HCT116 (cell line): ENCODE measurements around the gene COQ10A. TPM values are rescaled to one million over a fixed set of nuclear protein-coding genes. Genes with fewer than 3 reads are reported as not detected.

Experiments used
- ATAC-seq: fragments of 200-7000 bp; cut with Tn5 transposase; 2 replicates; pipeline ENCODE4 v1.9.1; 2020; ENCODE audit warnings: mild to moderate bottlenecking, moderate library complexity
- BruUV-seq: library from RNA; stranded (reverse); fragments of 400-500 nt; replicated peaks from 2 replicates; lab custom pipeline; 2021; lab: Mats Ljungman, UMichigan
- CTCF ChIA-PET: fragments of 300-600 bp; sonication (Branson Sonifier 250); formaldehyde crosslinking; loops from one replicate; lab custom pipeline; 2021; ENCODE audit warnings: antibody characterized with exemption; lab: Charles Lee
- POLR2A ChIA-PET: fragments of 300-600, 350-600 bp; sonication (Branson Sonifier 250); formaldehyde crosslinking; loops from one replicate; lab custom pipeline; 2021; ENCODE audit warnings: antibody characterized with exemption; lab: Charles Lee
- RAD21 ChIA-PET, 2 experiments: fragments of 300-600 bp; sonication (Branson Sonifier 250); formaldehyde crosslinking; loops; one replicate each; lab custom pipeline; 2023; ENCODE audit warnings: low total read pairs in 2 of 2; ENCODE audit not compliant: uncharacterized antibody in 2 of 2, unreplicated experiment in 2 of 2, low non-redundant PET in 1 of 2; lab: Charles Lee
- DNase-seq: peaks from one replicate; pipeline ENCODE4 v3.0.0-alpha.2; 2010; ENCODE audit warnings: low read depth, low spot score
- H2AFZ ChIP-seq: fragments of 200-600 bp; shearing (Covaris generic), sonication (generic); 2 replicates; pipeline ENCODE4 v1.6.1; 2017; ENCODE audit warnings: low read depth, mixed run types, mixed read lengths, antibody characterized with exemption, low read length; ENCODE audit not compliant: poor library complexity, severe bottlenecking
- H3K27ac ChIP-seq: 2 replicates; pipeline ENCODE4 v1.5.1; 2012; ENCODE audit warnings: low read depth, low read length
- H3K27me3 ChIP-seq: fragments of 200-600 bp; sonication (generic); 2 replicates; pipeline ENCODE4 v1.6.1; 2016; ENCODE audit warnings: mixed run types, low read length, mixed read lengths; ENCODE audit not compliant: insufficient read depth
- H3K36me3 ChIP-seq, 2 experiments: fragments of 200-500 bp in 1 of 2; fragments of 200-600 bp in 1 of 2; sonication (Bioruptor generic) in 1 of 2; sonication (generic) in 1 of 2; 2 replicates each; pipeline versions ENCODE4 v1.5.1 to v1.6.1; 2014 to 2016; ENCODE audit warnings: low read length in 2 of 2, inconsistent platforms in 1 of 2, mixed read lengths in 1 of 2, mixed run types in 1 of 2; ENCODE audit not compliant: insufficient read depth in 2 of 2, control insufficient read depth in 1 of 2
- H3K4me1 ChIP-seq, 2 experiments: fragments of 200-600 bp in 1 of 2; sonication (generic) in 1 of 2; 2 replicates each; pipeline versions ENCODE4 v1.5.1 to v1.6.1; 2012 to 2017; ENCODE audit warnings: low read length in 2 of 2, inconsistent platforms in 1 of 2, mild to moderate bottlenecking in 1 of 2, mixed read lengths in 1 of 2, mixed run types in 1 of 2, moderate library complexity in 1 of 2; ENCODE audit not compliant: insufficient read depth in 2 of 2, control insufficient read depth in 1 of 2
- H3K4me2 ChIP-seq: fragments of 200-600 bp; sonication (generic); 2 replicates; pipeline ENCODE4 v1.6.1; 2017; ENCODE audit warnings: mixed run types, low read length, mixed read lengths
- H3K4me3 ChIP-seq, 2 experiments: fragments of 200-600 bp in 1 of 2; sonication (generic) in 1 of 2; replicated peaks in 1 of 2; 2 replicates each; pipeline ENCODE4 v1.5.1; 2011 to 2016; ENCODE audit warnings: low read length in 2 of 2, control low read depth in 1 of 2, low read depth in 1 of 2, mild to moderate bottlenecking in 1 of 2, mixed read lengths in 1 of 2, mixed run types in 1 of 2
- H3K79me2 ChIP-seq: fragments of 200-600 bp; sonication (generic); 2 replicates; pipeline ENCODE4 v1.6.1; 2017; ENCODE audit warnings: mild to moderate bottlenecking, mixed run types, low read length, moderate library complexity, mixed read lengths; ENCODE audit not compliant: insufficient read depth
- H3K9ac ChIP-seq: fragments of 200-600 bp; sonication (generic); 2 replicates; pipeline ENCODE4 v1.6.1; 2016; ENCODE audit warnings: low read length, mixed read lengths
- H3K9me2 ChIP-seq: fragments of 200-600 bp; sonication (generic), shearing (Covaris generic); 2 replicates; pipeline ENCODE4 v1.6.1; 2017; ENCODE audit warnings: mixed run types, mild to moderate bottlenecking, moderate library complexity; ENCODE audit not compliant: insufficient read depth
- H3K9me3 ChIP-seq, 2 experiments: fragments of 200-500 bp in 1 of 2; fragments of 200-600 bp in 1 of 2; sonication (Bioruptor generic) in 1 of 2; sonication (generic) in 1 of 2; 2 replicates each; pipeline ENCODE4 v1.6.1; 2014 to 2017; ENCODE audit warnings: low read length in 2 of 2, mixed read lengths in 2 of 2, inconsistent platforms in 1 of 2, low read depth in 1 of 2, mild to moderate bottlenecking in 1 of 2, mixed run types in 1 of 2, moderate library complexity in 1 of 2; ENCODE audit not compliant: control insufficient read depth in 1 of 2, insufficient read depth in 1 of 2
- H4K20me1 ChIP-seq: fragments of 200-600 bp; sonication (generic), shearing (Covaris generic); 2 replicates; pipeline ENCODE4 v1.6.1; 2017; ENCODE audit warnings: mixed run types, mild to moderate bottlenecking, moderate library complexity; ENCODE audit not compliant: insufficient read depth
- CBX3 ChIP-seq: IDR thresholded peaks from 2 replicates; pipeline ENCODE4 v1.6.1; 2012; ENCODE audit warnings: low read depth
- CTCF ChIP-seq, 3 experiments: fragments of 200-600 bp in 1 of 3; sonication (generic) in 1 of 3; IDR thresholded peaks in 2 of 3; conservative IDR thresholded peaks in 1 of 3; 2 replicates each; pipeline ENCODE4 v1.5.1; 2012 to 2017; ENCODE audit warnings: low read depth in 2 of 3, low read length in 2 of 3, antibody characterized with exemption in 1 of 3, borderline replicate concordance in 1 of 3, control low read depth in 1 of 3, mild to moderate bottlenecking in 1 of 3, mixed read lengths in 1 of 3, mixed run types in 1 of 3, moderate library complexity in 1 of 3; ENCODE audit not compliant: insufficient read depth in 1 of 3
- EGR1 ChIP-seq: IDR thresholded peaks from 2 replicates; pipeline ENCODE4 v1.6.1; 2012; ENCODE audit warnings: low read depth
- EZH2 ChIP-seq: fragments of 200-600 bp; sonication (generic); IDR thresholded peaks from 2 replicates; pipeline ENCODE4 v1.6.1; 2017; ENCODE audit warnings: antibody characterized with exemption, mixed run types
- JUND ChIP-seq: IDR thresholded peaks from 2 replicates; pipeline ENCODE4 v1.6.1; 2012
- POLR2A ChIP-seq: IDR thresholded peaks from 2 replicates; pipeline ENCODE4 v1.7.0; 2011; ENCODE audit warnings: borderline replicate concordance; ENCODE audit not compliant: insufficient read depth, insufficient read length; ENCODE audit errors: extremely low read depth
- POLR2AphosphoS5 ChIP-seq: IDR thresholded peaks from 2 replicates; pipeline ENCODE4 v1.6.1; 2011; ENCODE audit warnings: mild to moderate bottlenecking, low read depth, low read length, moderate library complexity
- RAD21 ChIP-seq: IDR thresholded peaks from 2 replicates; pipeline ENCODE4 v1.6.1; 2012; ENCODE audit warnings: low read depth, mild to moderate bottlenecking
- SP1 ChIP-seq: IDR thresholded peaks from 2 replicates; pipeline ENCODE4 v1.6.1; 2012; ENCODE audit warnings: low read depth
- TCF7L2 ChIP-seq: IDR thresholded peaks from 2 replicates; pipeline ENCODE4 v1.7.0; 2011; ENCODE audit warnings: borderline replicate concordance, inconsistent platforms; ENCODE audit not compliant: insufficient read depth, insufficient read length; ENCODE audit errors: extremely low read depth
- YY1 ChIP-seq: IDR thresholded peaks from 2 replicates; pipeline ENCODE4 v1.6.1; 2011; ENCODE audit warnings: low read length, low read depth, moderate library complexity, mild to moderate bottlenecking; ENCODE audit not compliant: insufficient replicate concordance; ENCODE audit errors: extremely low read depth
- ZNF274 ChIP-seq: fragments of 200-500 bp; sonication (Bioruptor generic); IDR thresholded peaks from 2 replicates; pipeline ENCODE4 v1.6.1; 2014; ENCODE audit warnings: mild to moderate bottlenecking, low read depth, low read length, inconsistent platforms
- intact Hi-C: fragments of 100-400 bp; cut with micrococcal nuclease; formaldehyde crosslinking; loops from 2 replicates; pipeline ENCODE4 v1.10.0; 2022
- total RNA-seq: library from RNA; stranded (reverse); gene quantifications from one replicate; pipeline ENCODE4 v1.2.1, GENCODE V29; 2021; ENCODE audit not compliant: unreplicated experiment

COQ10A gene
- total RNA-seq, 1 experiment from 2014 or later: 11.7 TPM

- Histone ChIP-seq H3K27ac (no peak overlapping the region), H3K9me2 (no peaks in the 10 kb centered on the region), H3K36me3 (peaks cover 44 to 66% of the 10 kb centered on the region in 2 experiments), H3K79me2 (peaks cover 30% of the 10 kb centered on the region), H3K4me3 (no peak overlapping the region), H3K4me1 (peaks cover 11 to 14% of the 10 kb centered on the region in 2 experiments), H3K9ac (no peak overlapping the region), H3K27me3 (no peaks in the 10 kb centered on the region), H4K20me1 (no peaks in the 10 kb centered on the region), H2AFZ (no peak overlapping the region), H3K4me2 (no peak overlapping the region), H3K9me3 (no peaks in the 10 kb centered on the region)
- ChIA-PET RAD21 (no interaction called here), POLR2A (no interaction called here), CTCF (no interaction called here)
- DNase-seq (no peak), ATAC-seq (no peak)
- intact Hi-C loops: no loop called here
- no TSS peak for BruUV-seq
- no peak for TF ChIP-seq EGR1
- TF ChIP-seq YY1: no peak
- TF ChIP-seq ZNF274: no peak
- TF ChIP-seq POLR2AphosphoS5: no peak
- TF ChIP-seq CBX3: no peak
- TF ChIP-seq JUND: no peak
- TF ChIP-seq SP1: no peak
- TF ChIP-seq POLR2A: no peak
- TF ChIP-seq TCF7L2: no peak
- TF ChIP-seq CTCF (IDR thresholded peaks at IDR 0.05 in 2 of 3, conservative IDR thresholded peaks at IDR 0.05 in 1 of 3; ENCODE audit: borderline replicate concordance in 1 of 3, insufficient read depth in 1 of 3, low read depth in 2 of 3, low read length in 2 of 3): no peak
- no peak for TF ChIP-seq EZH2
- no peak for TF ChIP-seq RAD21
- TF ChIP-seq, all 23 proteins: peak for 0
Observed at GRCh38 chr12:56253091-56253490, 13.7 kb upstream of the COQ10A start.
